Esophagus squamous epithelium (tissue), 5 donors: ENCODE data around the gene ZGPAT. TPM values are rescaled to one million over a fixed set of nuclear protein-coding genes. Genes with fewer than 3 reads are reported as not detected.
A peak's percentile ranks its signal among the peaks of the same experiment; 100 is the strongest.

ENCODE experiments used
- DNase-seq: peaks from one replicate; lab custom pipeline; 2025; lab: John Stamatoyannopoulos, UW
- H3K27ac ChIP-seq, 4 donors: fragments of 200-600 bp; sonication (generic); one replicate each; pipeline ENCODE4 v1.5.1; 2016 to 2019; ENCODE audit warnings: mild to moderate bottlenecking in 1 of 4
- H3K27me3 ChIP-seq, 4 donors: fragments of 200-600 bp; sonication (generic); 1 replicate in 3 of 4; 2 replicates in 1 of 4; pipeline versions ENCODE4 v1.5.1 to v1.6.0; 2017 to 2021; ENCODE audit warnings: antibody characterized with exemption in 1 of 4
- H3K36me3 ChIP-seq, 3 donors: fragments of 200-600 bp; sonication (generic); one replicate each; pipeline ENCODE4 v1.5.1; 2016 to 2019
- H3K4me1 ChIP-seq, 3 donors: fragments of 200-600 bp; sonication (generic); one replicate each; pipeline ENCODE4 v1.5.1; 2017 to 2019
- H3K4me3 ChIP-seq, 4 donors: fragments of 200-600 bp; sonication (generic); 1 replicate in 3 of 4; 2 replicates in 1 of 4; pipeline ENCODE4 v1.5.1; 2016 to 2019; ENCODE audit warnings: mild to moderate bottlenecking in 2 of 4, moderate library complexity in 1 of 4
- H3K9me3 ChIP-seq, 3 donors: fragments of 200-600 bp; sonication (generic); one replicate each; pipeline ENCODE4 v1.5.1; 2016 to 2019
- POLR2A ChIP-seq, 4 donors: fragments of 450-650 bp; IDR thresholded peaks; one replicate each; pipeline ENCODE4 v1.6.1; 2017; ENCODE audit warnings: antibody characterized with exemption in 4 of 4, mild to moderate bottlenecking in 4 of 4, moderate library complexity in 3 of 4
- WGBS, 2 donors: methylation state at CpG; one replicate each; pipeline ENCODE4 v1.1.5; 2018; 5-methylcytosine and 5-hydroxymethylcytosine counted together
- intact Hi-C: fragments of 100-400 bp; cut with DNase I; formaldehyde crosslinking; loops from one replicate; pipeline ENCODE4 v1.15.0; 2022
- total RNA-seq, 4 donors: library from RNA; depleted of rRNA; stranded (reverse); fragments of >200 nt; gene quantifications; one replicate each; pipeline ENCODE4 v1.1.0, GENCODE V29; 2016
- TF ChIP-seq, protein P1 (sequence below), 6 experiments: fragments of 450-650 bp in 4 of 6; fragments of 200-600 bp in 2 of 6; sonication (generic) in 2 of 6; IDR thresholded peaks; one replicate each; pipeline ENCODE4 v1.5.1; 2016 to 2019; ENCODE audit warnings: antibody characterized with exemption in 6 of 6, mild to moderate bottlenecking in 4 of 6, moderate library complexity in 4 of 6
- donor health status: DM: yes; HTN: yes; CAD: no.

The ZGPAT gene
- total RNA-seq, 4 donors from 2014 or later = 25.4 to 31.9 (median 28.3) TPM

DNA sequence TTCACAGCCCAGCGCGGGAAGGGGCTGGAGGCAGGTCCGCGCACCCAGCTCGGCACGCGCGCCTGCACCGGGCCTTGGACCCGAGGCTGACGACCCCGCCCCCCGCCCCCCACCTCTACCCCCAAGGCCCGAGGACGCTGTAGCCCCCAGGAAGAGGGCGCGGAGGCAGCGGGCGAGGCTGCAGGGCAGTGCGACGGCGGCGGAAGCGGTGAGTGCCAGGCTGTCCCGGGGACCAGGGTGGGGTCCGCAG lies 29.8 kb downstream of the ZGPAT start:
- DNase-seq = no peak
- Histone ChIP-seq H3K4me1 (peaks cover 45 to 63% (median 46%) of the 10 kb centered on the region in 3 donors), H3K27me3 (no peaks in the 10 kb centered on the region), H3K4me3 (peak overlapping the region; percentile 31 to 64 (median 47)), H3K36me3 (peaks cover 0 to 47% (median 22%) of the 10 kb centered on the region in 3 donors), H3K27ac (peak overlapping the region; percentile 51 to 90 (median 63)), H3K9me3 (no peaks in the 10 kb centered on the region)
- TF ChIP-seq, protein P1, sequence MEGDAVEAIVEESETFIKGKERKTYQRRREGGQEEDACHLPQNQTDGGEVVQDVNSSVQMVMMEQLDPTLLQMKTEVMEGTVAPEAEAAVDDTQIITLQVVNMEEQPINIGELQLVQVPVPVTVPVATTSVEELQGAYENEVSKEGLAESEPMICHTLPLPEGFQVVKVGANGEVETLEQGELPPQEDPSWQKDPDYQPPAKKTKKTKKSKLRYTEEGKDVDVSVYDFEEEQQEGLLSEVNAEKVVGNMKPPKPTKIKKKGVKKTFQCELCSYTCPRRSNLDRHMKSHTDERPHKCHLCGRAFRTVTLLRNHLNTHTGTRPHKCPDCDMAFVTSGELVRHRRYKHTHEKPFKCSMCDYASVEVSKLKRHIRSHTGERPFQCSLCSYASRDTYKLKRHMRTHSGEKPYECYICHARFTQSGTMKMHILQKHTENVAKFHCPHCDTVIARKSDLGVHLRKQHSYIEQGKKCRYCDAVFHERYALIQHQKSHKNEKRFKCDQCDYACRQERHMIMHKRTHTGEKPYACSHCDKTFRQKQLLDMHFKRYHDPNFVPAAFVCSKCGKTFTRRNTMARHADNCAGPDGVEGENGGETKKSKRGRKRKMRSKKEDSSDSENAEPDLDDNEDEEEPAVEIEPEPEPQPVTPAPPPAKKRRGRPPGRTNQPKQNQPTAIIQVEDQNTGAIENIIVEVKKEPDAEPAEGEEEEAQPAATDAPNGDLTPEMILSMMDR (IDR thresholded peaks at IDR 0.05) = no peak
- TF ChIP-seq POLR2A (IDR thresholded peaks at IDR 0.05) = no peak
- intact Hi-C loops = loop anchor here (5.0 kb wide), 1 partner anchor 200 kb away; the partner anchor contains the start of gene PTK6
- no CpG with 5 or more reads among the region's 26 CpGs for WGBS, 2 donors

DNA sequence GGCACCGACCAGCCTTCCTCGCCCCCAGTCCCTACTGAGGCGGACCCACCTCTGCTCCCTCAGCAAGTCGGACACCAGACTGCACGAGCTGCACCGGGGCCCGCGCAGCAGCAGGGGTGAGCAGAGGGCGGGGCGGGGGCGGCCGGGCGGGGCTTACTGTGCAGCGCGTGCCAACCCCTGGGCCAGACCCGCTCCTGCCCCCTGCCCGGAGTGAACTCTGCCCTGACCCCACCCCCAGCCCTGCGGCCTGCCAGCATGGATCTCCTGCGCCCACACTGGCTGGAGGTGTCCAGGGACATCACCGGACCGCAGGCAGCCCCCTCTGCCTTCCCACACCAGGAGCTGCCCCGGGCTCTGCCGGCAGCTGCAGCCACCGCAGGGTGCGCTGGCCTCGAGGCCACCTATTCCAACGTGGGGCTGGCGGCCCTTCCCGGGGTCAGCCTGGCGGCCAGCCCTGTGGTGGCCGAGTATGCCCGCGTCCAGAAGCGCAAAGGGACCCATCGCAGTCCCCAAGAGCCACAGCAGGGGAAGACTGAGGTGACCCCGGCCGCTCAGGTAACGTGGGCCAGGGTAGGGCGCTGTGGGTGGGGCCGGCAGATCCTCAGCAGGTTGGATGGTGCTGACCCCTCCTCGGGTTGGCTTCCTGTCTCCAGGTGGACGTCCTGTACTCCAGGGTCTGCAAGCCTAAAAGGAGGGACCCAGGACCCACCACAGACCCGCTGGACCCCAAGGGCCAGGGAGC lies 30.3 kb downstream of the ZGPAT start:
- H3K36me3 ChIP-seq = peaks cover 0 to 50% (median 27%) of the 10 kb centered on the region in 3 donors
- WGBS, 2 donors = 0% methylated on average over 1 of the region's 43 CpGs; no CpG with 5 or more reads in 1 of the 2 donors
- peak overlapping the region; percentile 31 to 77 (median 54) for H3K4me3 ChIP-seq
- intact Hi-C loops = loop anchor here (5.0 kb wide), 1 partner anchor 201 kb away; the partner anchor contains the start of gene PTK6
- peak overlapping the region; percentile 75 to 93 (median 88) for H3K27ac ChIP-seq
- TF ChIP-seq, protein P1 (IDR thresholded peaks at IDR 0.05) = no peak
- no peak for TF ChIP-seq POLR2A (IDR thresholded peaks at IDR 0.05)
- H3K4me1 ChIP-seq = peaks cover 45 to 68% (median 46%) of the 10 kb centered on the region in 3 donors
- no peak for DNase-seq
- no peaks in the 10 kb centered on the region for H3K9me3 ChIP-seq
- no peaks in the 10 kb centered on the region for H3K27me3 ChIP-seq

DNA sequence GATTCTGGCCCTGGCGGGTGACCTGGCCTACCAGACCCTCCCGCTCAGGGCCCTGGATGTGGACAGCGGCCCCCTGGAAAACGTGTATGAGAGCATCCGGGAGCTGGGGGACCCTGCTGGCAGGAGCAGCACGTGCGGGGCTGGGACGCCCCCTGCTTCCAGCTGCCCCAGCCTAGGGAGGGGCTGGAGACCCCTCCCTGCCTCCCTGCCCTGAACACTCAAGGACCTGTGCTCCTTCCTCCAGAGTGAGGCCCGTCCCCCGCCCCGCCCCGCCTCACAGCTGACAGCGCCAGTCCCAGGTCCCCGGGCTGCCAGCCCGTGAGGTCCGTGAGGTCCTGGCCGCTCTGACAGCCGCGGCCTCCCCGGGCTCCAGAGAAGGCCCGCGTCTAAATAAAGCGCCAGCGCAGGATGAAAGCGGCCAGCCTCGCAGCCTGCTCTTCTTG lies 30.9 kb downstream of the ZGPAT start:
- Histone ChIP-seq H3K4me3 (peak overlapping the region; percentile 34 to 77 (median 54)), H3K27ac (peak overlapping the region; percentile 75 to 93 (median 88)), H3K9me3 (no peaks in the 10 kb centered on the region), H3K4me1 (peaks cover 45 to 68% (median 46%) of the 10 kb centered on the region in 3 donors), H3K27me3 (no peaks in the 10 kb centered on the region), H3K36me3 (peaks cover 4 to 50% (median 25%) of the 10 kb centered on the region in 3 donors)
- TF ChIP-seq, protein P1 (IDR thresholded peaks at IDR 0.05) = no peak
- no peak for TF ChIP-seq POLR2A (IDR thresholded peaks at IDR 0.05)
- intact Hi-C loops = loop anchor here (5.0 kb wide), 1 partner anchor 201 kb away; the partner anchor contains the start of gene PTK6
- 40% methylated on average over 2 of the region's 26 CpGs; no CpG with 5 or more reads in 1 of the 2 donors for WGBS, 2 donors
- DNase-seq = no peak

DNA sequence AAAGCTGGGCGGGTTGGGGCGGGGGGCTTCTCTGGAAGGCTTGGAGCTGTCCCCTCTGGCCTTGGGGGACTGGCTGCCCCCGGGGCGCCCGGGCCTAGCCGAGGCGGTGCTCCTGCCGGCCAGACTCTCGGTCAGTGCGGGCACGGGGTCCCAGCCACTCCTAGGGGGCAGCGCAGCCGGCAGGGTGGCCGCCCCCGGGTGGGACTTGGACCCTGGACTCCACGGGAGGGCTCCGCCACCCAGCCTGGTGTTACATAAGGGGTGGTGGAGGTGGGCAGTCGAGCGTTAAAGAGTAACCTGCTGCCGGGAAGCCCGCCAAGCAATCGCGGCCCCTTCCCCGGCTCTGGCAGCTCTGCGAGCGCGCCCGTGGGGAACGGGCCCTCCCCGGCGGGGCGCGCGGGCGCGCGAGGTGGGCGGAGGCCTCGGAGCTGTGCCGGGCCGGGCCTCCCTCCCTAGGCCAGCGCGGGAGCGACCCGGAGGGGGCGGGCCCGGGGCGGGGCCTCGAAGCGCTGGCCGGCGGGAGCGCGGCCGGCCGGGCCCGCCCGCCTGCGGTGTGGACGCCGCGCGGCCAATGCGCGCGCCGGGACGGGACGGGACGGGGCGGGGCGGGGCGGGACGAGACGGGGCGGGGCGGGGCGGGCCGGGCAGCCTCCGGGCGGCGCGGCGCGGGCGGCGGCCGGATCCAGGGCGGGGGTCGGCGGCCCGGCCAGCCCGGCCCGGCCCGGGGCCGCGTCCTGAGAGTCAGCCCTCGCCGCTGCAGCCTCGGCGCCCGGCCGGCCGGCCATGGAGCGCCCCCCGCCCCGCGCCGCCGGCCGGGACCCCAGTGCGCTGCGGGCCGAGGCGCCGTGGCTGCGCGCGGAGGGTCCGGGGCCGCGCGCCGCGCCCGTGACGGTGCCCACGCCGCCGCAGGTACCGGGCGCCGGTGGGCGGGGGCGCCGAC lies 31.6 kb downstream of the ZGPAT start, which contains the start of gene SLC2A4RG:
Gene SLC2A4RG (plus strand): TSS at position 647 of the 940 bp plus-strand sequence. CDS start 137 bp downstream, at position 784.
- DNase-seq = no peak
- peak within 1 kb of the TSS; percentile 51 to 90 (median 64) for H3K4me3 ChIP-seq
- intact Hi-C loops = loop anchor here (5.0 kb wide), 1 partner anchor 202 kb away; the partner anchor contains the start of gene PTK6
- H3K27ac ChIP-seq = peak within 1 kb of the TSS; percentile 87 to 98 (median 94)
- H3K27me3 ChIP-seq = no peaks in the 10 kb centered on the region
- peaks cover 45 to 68% (median 46%) of the 10 kb centered on the region in 3 donors for H3K4me1 ChIP-seq
- H3K36me3 ChIP-seq = peaks cover 4 to 49% (median 23%) of the 10 kb centered on the region in 3 donors
- no peaks in the 10 kb centered on the region for H3K9me3 ChIP-seq
- no CpG with 5 or more reads among the region's 136 CpGs for WGBS, 2 donors
- no peak for TF ChIP-seq POLR2A (IDR thresholded peaks at IDR 0.05)
- TF ChIP-seq, protein P1 (IDR thresholded peaks at IDR 0.05) = no peak
